Stimulated activated CD4-positive, alpha-beta T cell treated with anti-CD3 and anti-CD28 coated beads, Interleukin-4, amount 100 ng/mL, for 1 hour (primary cell): ENCODE measurements around the gene TMEM271.
"Not testable (repeated sequence)": the region's sequence is repeated elsewhere in the genome, so short reads cannot be mapped to it uniquely, and the experiment has no call there.

Source experiments
- DNase-seq: peaks from one replicate; pipeline ENCODE4 v3.0.0-alpha.2; 2020

Gene TMEM271

DNA sequence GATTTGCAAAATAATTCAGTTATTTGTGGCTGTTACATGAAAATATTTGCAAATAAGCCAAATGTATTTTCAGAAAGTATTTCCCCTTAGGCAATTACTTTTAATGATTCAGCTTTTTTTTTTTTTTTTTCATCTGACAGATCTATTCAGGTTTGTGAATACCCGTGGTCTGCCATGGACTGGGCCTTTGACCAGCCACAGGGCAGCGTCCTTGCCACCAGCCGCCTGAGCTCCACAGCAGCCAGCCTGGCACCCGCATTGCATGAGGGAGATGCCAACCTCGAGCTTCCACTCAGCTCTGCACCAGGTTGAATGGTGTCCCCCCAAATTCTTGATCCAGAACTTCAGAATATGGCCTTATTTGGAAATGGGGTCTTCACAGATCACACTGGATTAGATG, 14.7 kb downstream of the TMEM271 start:
- no peak for DNase-seq

DNA sequence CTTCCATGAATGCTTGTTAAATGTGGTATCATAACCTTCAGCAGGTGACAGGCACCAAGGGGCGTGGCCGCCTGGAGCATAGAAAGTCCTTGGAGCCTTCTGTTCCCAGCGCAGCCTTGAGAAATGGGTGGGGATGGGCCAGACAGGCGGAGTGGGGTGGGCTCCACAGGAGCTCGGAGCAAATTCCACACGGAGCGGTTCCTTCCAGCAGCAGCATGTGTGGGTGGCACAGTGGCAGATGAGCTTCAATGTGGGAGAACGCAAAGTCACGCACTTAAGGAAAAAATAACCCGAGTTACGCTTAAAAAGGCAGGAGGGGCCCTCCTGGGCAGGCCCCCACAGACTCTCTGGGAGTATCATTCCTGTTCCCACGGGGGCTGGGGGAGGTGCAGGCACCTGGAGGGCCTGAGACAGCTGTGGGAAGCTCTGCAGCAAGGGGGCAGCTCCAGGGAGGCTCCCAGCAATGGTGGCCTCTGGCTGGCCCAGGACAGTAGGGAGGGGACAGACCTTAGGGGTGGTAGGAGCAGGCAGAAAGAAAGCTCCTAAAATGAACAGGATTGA, 15.3 kb downstream of the TMEM271 start:
- no peak for DNase-seq

DNA sequence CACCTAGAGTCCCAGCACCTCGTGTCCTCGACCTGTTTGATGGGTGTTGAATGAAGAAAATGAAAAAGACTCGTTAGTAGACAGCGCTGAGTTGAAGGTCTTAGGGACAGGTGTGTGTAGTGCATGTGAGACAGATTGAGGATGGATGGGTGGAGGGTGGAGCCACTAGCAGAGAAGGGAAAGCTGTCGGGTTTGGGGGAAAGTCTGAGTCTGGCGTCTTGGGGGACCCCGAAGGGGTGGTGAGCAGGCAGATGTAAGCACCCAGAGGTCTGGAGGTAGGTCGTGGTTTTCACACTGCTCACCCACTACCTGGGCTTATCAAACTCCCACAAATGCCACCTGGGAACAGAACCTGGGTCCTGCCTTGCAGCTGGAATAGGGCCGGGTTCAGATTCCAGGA, 16.0 kb downstream of the TMEM271 start:
- no peak for DNase-seq

DNA sequence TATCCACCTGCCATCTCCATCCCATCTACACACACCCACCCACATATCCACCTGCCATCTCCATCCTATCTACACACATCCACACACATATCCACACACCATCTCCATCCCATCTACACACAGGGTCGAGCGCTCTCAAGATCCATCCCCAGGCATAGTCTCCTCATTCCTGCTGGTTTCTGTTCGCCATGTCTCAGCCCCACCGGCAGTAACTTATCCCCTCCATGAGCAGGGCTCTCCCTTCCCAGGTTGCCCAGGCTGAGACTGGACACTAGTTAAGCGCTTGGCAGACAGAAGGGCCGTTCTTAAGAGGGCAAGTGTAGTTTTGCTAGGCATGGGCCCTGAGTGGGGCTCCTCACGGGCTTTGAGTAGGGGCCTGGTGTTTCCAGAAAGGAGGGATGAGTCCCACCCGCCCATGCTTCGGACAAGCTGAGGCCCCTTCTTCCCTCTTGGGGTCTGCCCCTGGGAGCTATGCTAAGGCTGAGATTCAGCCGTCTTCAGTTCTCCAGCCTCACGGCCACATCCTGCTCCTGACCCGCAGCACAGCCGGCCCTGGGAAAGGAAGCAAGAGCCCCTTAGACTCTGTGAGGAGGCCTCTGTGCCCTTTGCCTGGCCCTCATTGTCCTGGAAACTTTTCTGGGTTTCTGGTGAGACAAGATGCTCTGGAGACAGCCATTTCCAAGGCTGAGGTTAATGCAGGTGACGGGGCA, 20.4 kb downstream of the TMEM271 start:
- DNase-seq = no peak

DNA sequence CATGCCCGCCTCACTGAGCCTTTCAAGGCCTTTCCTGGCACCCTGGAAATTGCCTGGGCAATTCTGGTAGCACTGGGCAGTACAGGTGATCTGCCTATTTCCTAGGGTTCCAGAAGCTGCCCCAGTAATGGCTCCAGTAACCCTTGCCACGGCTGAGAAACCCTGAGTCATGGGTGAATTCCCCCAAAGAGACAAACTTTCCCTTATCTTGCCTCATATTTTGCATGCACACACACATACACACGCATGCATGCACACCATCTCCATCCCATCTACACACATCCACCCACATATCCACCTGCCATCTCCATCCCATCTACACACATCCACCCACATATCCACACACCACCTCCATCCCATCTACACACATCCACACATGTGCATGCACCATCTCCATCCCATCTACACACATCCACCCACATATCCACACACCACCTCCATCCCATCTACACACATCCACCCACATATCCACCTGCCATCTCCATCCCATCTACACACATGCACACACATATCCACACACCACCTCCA, 21.2 kb downstream of the TMEM271 start:
- DNase-seq = not testable (repeated sequence)

DNA sequence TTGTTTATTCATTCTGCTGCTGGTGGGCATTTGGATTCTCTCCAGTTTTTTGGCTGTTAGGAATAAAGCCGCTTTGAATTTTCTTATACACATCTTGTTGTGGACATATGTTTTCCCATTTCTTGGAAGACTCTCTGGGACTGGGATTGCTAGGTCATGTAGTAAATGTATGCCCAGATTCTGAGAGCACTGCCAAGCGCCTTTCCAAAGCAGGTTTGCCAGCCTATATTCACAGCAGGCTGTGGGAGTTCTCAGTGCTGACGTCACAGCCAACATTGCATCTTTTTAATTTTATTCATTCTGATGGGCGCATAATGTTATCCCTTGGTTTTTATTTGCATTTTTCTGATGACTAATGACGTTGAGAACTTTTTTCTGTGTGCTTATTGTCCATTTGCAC, 24.1 kb downstream of the TMEM271 start:
- no peak for DNase-seq

DNA sequence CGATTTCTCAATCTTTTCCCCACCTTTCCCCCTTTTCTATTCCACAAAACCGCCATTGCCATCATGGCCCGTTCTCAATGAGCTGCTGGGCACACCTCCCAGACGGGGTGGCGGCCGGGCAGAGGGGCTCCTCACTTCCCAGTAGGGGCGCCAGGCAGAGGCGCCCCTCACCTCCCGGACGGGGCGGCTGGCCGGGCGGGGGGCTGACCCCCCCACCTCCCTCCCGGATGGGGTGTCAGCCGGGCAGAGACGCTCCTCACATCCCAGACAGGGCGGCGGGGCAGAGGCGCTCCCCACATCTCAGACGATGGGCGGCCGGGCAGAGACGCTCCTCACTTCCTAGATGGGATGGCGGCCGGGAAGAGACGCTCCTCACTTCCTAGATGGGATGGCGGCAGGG, 25.8 kb downstream of the TMEM271 start:
- DNase-seq = not testable (repeated sequence)

DNA sequence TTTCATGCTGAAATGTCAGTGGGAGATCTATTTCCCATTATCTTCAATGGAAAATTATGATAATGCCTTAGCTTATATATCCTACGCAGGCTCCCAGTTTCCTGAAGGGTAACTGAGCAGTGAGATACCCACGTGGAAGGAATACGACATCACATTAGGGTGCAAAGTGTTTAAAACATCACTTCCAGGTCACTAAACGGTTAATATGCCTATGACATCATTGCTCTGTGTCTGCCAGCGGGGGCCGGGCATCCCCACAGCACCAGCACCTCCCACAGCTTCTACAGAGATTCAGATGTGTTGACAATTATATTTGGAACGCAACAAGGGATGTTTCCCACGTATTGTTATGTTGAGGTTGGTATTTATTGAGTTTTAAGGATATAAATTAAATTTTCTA, 27.1 kb downstream of the TMEM271 start:
- no peak for DNase-seq

DNA sequence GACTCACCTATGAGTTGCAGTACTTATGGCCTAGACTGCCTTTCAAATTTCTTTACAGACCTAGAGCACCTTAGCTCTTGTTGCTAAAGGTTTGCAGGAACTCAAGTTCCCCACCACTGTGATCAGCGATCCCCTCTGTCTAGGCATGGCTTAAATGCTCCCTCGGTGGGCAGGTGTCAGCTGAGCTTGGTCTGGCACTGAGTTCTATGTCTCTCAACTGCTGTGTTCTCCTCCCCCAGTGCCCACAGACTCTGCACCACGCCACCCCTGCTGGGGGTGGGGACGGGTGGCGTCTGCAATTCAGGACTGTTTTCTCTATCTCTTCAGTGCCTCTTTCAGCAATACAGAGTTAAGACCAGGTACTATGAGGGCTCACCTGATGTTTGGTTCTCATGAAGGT, 30.5 kb downstream of the TMEM271 start:
- no peak for DNase-seq

DNA sequence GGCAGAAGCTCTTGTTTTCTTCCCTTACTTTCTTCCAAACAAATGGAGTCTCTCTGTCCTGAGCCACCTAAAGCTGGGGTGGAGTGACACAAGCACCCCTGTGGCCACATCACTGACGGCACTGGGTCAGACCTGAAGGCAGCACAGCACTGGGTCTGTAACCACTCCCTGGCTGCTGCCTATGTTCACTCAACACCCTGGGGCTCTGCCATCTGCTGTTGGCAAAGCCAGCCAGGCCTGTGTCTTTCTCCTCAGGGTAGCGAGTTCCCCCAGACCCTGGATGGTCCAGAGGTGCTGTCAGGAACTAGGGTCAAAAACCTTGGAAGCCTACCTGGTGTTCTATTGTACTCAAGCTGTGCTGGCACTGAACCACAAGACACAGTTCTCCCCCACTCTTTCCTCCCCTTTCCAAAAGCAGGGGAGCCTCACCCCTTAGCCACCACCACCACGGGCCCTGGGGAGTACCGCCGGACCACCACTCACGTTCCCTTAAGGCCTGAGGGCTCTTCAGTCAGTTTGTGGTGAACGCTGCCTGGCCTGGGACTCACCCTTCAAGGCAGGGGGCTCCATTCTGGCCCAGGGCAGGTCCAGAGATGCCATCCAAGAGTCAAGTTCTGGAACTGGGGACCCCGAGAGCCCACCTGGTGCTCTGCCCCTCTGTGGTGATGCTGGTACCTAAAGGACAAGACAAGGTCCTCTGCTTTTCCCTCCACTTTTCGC, 31.5 kb downstream of the TMEM271 start:
- DNase-seq = no peak

DNA sequence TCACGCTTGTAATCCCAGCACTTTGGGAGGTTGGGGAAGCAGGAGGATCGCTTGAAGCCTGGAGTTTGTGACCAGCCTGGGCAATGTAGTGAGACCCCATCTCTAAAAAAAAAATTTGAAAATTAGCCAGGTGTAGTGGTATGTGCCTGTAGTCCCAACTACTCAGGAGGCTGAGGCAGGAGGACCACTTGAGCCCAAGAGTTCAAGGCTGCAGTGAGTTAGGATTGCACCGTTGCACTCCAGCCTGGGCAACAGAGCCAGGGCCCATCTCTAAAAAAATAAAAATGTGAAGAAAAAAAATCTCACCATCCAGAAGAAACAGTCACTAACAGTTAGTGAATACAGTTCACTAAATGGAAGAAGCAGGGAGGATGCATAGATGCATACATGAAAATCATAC, 34.8 kb downstream of the TMEM271 start:
- no peak for DNase-seq

DNA sequence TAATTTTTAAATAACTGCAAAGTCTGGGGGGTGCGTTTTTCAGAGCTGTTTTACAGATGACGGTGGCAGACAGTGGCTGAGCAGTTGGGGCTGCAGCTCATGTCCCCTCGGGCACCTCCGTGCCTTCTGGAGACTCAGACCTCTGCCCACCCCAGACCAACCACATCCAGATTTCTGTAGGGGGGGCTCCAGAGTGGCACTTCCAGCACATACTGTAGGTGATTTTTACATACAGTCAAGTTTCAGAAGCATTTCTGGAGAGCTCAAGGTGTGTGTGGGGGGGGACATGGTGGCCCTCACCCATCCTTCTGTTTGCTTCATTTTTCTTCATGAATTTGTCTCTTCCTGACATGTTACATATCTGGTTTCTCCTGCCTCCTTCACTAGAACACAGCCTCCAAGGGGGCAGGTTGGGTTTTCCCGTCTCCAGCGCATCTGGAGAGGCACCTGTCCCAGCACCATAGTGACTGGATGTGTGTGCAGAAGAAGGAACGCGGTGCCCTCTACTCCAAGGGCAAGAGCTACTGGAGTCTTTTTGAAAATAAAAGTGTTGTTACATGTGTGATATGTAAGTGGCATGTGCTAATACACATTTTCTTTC, 37.5 kb downstream of the TMEM271 start:
- DNase-seq = no peak

DNA sequence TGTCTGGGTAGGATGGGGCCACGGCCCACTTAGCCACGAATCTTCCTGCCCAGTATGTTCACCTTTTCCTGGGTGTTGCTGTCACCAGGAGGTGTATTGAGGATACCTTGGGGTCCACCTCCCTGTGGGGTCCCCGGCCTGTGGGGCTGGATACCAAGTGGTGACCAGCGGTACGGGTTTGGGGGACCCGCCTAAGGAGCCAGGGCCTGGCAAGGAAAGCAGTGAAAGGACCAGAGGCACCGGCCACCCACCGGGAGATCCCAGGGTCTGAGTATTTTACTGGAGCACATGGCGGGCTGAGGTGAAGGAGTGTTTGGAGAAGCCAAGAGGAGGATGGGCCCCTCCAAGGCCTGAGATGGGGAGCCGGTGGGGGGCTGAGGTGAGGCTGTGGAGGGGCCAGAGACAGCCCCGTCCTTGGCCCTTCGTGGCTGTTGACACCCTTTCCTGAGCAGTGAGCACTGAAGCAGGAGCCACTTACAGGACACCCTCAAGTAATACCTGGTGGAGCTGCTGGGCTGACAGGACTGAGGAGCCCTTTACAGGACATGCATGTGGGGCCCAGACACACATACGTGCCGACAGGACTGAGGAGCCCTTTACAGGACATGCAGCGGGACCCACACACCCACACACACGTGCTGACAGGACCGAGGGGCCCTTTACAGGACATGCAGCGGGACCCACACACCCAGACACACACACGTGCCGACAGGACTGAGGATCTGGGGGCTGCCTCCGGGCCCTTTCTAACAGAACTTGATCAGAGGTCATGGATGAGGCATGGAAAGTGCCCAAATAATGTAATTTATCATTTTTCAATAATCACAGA, 38.4 kb downstream of the TMEM271 start:
- DNase-seq = no peak

DNA sequence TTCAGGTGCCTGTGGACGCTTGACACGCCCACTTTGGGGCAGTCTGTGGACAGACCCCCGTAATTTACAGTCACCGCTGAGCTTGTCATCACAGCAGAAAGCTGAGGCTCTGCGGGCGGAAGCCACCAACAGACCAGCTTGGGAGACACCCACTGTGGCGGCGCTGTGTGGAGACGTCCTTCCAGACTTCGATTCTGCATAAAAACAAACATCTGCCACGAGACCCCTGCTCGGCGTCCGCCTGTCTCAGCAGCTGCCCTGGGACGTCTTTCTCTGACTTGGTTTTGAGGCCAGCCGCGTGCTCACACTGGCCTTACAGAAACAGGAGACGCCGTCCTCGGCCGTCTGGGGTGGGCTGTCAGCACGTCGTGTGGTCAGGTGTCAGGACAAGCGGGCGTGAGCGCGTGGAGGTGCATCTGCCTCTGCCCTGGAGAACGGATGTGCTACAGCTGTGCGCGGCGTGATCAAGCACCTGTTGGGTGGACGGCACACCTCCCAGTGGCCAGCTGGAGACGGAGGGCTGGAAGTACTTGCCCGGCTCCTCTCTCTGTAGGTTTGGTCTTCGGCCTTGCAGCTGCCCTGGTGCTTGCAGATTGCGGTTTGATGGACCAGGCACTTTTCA, 39.6 kb downstream of the TMEM271 start:
- DNase-seq = no peak

DNA sequence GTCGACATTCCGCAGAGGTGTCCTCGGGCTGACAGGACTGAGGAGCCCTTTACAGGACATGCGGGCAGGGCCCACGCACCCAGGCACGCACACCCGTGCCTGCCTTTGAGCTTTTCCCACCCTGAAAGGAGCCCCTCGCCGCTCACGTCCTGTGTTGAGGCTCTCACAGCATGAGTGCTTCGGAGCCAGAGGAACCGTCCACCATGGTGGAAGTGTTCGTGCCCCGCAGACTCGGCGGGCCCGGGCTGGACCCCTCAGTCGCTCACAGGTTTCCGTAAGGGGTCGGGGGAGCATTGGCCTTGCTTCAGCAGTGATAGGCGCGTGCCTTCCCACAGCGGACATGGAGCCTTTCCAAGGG, 40.2 kb downstream of the TMEM271 start:
- no peak for DNase-seq

DNA sequence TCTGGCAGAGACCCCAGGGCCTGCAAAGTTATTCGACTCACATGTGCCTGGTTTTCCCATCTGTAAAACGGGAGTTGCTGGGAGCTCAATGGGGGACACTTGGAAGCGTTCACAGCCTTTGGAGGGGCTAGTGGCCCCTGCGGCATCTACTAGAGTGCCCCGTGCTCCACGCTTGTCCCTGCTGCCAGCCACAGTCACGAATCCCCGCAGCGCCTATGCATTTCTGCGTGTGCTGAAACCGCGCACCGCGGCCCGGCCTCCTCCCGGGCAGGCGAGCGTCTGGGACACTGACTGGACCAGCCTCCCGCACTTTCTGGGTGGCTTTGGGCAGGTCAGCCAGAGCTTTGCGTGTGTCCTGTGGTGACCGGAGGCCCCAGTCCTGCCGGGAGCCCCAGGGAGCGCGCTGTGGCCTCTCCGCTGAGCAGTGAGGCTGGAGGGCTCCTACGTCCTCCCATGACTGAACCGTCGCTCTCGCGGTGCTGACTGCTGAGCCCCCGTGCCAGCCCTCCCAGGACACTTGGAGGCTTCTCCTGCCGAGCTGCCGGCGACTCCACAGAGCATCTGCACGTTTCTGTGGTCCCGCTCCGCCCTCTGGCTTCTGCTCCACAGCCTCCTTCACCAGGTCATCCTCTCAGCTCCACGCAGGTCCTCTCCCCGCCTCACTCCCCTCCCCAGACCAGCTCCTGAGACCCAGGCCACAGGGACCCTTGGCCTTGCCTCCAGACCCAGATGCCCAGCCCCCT, 40.7 kb downstream of the TMEM271 start:
- no peak for DNase-seq

DNA sequence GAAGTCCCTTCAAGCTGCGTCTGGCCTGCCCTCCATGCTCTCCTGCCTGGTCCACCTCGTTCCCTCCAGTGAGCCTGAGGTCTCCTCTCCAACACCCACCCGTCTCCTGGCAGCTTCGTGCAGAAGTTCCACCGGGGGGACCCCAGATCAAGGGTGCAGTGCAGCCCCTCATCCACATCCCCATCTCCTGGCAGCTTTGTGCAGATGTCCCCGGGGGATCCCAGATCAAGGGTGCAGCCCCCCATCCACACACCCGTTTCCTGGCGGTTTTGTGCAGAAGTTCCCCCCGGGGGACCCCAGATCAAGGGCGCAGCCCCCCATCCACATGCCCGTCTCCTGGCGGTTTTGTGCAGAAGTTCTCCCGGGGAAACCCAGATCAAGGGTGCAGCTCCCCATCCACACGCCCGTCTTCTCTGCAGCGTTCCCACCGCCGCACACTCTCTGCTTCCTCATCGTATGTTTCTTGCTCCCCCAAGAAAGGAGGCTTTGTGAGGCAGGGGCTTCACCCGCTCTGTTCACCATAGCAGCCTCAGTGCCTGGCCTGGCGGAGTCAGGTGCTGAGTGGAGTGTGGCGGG, 41.4 kb downstream of the TMEM271 start:
- DNase-seq = no peak

DNA sequence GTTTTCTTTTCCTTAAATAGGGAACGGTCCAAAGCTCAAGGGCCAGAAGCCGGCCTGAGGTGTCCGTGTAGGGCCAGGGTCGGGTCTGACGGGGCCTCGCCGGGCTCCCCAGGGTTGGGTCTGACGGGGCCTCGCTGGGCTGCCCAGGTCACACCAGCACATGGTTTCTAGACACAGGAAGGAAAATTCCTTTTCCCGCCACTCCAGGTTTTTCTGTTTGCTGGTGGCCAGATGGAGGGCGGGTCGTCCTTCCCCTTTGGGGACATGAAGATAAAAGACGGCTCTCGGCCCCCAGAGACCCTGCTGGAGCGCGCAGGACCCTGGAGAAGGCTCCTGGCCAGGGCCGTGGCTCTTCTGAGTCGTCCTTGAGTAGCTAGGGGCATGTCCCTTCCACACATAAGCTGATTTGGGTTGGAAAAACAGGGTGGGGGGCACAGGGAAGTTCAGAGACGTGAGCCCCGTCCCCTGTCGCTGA, 42.0 kb downstream of the TMEM271 start:
- no peak for DNase-seq

DNA sequence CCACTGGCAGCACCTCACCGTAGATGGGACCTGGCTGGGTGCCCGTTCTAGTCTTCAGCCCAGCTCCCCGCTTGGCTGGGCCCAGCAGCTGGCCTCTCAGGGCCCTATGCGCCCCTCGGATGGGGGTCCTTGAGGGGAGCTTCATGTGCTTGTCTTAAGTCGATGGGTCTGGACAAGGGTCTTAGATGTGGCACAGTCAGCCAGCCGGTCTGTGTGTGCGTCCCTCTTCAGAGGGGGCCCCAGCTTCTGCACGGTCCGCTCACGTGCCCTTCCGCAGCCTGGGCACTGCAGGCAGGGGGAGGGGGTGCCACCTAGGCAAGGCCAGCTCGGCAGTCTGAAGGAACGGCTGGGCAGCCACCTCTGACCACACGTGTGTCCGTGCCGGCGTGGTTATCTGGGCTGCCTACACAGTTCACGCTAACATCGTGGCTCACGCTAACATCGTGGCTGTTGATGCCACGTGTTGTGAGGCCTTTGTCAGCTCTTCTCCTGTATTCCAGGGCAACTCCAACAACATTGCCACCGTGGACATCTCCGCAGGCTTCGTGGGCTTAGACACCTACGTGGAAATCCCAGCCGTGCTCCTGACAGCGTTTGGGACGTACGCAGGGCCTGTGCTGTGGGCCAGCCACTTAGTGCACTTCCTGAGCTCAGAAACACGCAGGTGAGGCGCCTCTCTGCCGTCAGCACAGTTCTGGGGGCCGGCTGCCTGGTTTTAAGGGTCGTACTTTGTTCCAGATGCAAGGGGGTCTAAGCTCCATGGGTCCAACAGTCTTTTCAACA, 42.6 kb downstream of the TMEM271 start:
- no peak for DNase-seq

DNA sequence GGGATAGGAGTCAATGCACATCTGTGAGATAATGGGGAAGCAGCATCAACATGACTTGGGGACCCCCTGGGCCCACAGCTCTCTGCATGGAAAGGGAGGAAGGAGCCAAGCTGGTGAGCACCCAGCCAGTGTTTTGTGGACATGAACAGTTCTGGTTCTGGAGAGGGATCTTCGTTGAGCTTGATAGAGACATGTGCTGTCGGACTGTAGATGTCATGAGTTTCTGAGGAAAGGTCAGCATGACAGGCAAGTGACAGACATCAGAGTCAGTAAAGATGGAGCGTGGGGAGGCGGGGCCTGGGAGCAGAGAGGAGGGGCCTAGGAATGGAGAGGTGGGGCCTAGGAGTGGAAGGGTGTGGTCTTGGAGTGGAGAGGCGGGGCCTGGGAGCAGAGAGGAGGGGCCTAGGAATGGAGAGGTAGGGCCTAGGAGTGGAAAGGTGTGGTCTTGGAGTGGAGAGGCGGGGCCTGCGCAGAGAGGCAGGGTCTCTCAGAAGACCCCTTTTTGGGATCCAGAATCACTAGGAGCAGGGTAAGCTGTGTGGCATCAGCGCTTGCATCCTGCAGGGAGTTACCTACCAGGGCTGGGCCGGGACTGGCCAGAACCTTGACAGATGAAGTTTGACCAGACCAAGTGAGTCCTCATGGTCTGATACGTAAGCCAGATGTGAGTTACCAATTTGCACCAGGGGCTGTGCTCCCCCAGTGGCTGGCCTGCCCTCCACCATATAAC, 43.3 kb downstream of the TMEM271 start:
- DNase-seq = no peak
